Measurements from ENCODE around the gene GPD1L. TPM values are rescaled to one million over a fixed set of nuclear protein-coding genes. Genes with fewer than 3 reads are reported as not detected.

Gene GPD1L
- total RNA-seq, 3 donors from 2014 or later (not counting 1 experiment from before 2014, with no cell fraction given), result 14.8 to 35.3 (median 28.4) TPM

DNA sequence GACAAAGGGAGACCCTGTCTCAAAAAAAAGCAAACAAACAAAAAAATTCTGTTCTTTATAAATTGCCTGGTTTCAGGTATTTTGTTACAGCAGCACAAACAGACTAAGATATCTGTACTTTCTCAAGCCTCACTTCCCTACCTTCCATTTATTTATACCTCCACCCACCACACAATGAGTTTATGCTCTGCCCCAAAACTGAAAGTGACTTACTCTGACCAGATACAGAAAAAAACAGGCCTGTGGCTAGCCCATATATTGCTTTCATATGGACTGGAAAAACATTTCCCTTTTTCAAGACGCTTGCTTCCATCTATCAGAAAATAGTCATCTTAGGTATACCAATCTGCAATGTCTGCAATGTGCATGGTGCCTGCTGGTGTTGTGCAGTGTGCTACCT lies 8.7 kb upstream of the GPD1L start:
- H3K27me3 Mint-ChIP-seq (ENCODE audit: low read depth in 2 of 2), result peaks cover 0 to 10% of the 10 kb centered on the region in 2 donors
- H3K27ac Mint-ChIP-seq, result no peak overlapping the region
- TF ChIP-seq, protein P1, sequence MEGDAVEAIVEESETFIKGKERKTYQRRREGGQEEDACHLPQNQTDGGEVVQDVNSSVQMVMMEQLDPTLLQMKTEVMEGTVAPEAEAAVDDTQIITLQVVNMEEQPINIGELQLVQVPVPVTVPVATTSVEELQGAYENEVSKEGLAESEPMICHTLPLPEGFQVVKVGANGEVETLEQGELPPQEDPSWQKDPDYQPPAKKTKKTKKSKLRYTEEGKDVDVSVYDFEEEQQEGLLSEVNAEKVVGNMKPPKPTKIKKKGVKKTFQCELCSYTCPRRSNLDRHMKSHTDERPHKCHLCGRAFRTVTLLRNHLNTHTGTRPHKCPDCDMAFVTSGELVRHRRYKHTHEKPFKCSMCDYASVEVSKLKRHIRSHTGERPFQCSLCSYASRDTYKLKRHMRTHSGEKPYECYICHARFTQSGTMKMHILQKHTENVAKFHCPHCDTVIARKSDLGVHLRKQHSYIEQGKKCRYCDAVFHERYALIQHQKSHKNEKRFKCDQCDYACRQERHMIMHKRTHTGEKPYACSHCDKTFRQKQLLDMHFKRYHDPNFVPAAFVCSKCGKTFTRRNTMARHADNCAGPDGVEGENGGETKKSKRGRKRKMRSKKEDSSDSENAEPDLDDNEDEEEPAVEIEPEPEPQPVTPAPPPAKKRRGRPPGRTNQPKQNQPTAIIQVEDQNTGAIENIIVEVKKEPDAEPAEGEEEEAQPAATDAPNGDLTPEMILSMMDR (IDR thresholded peaks at IDR 0.05), result no peak
- no peak for ATAC-seq
- WGBS (ENCODE audit: insufficient coverage), result 15% methylated on average over 1 of the region's 1 CpG
- H3K4me1 Mint-ChIP-seq, result no peaks in the 10 kb centered on the region
- no peak overlapping the region for H3K4me3 Mint-ChIP-seq
- intact Hi-C loops (cut with micrococcal nuclease), result no loop called here
- no peak for DNase-seq
- H3K36me3 Mint-ChIP-seq, result no peaks in the 10 kb centered on the region
- H3K9me3 Mint-ChIP-seq, result peaks cover 0 to 4% of the 10 kb centered on the region in 2 donors
- Histone ChIP-seq H3K27ac (ENCODE audit: low read length) (no peak overlapping the region), H3K27me3 (ENCODE audit: control insufficient read depth, insufficient read depth, low read length) (no peaks in the 10 kb centered on the region), H3K4me1 (ENCODE audit: control insufficient read depth, insufficient read depth, low read length) (peaks cover 4% of the 10 kb centered on the region), H3K36me3 (ENCODE audit: control insufficient read depth, insufficient read depth, low read length) (no peaks in the 10 kb centered on the region), H3K4me3 (ENCODE audit: low read length) (no peak overlapping the region), H3K9me3 (ENCODE audit: control insufficient read depth, insufficient read depth, low read length) (peaks cover 8% of the 10 kb centered on the region)

DNA sequence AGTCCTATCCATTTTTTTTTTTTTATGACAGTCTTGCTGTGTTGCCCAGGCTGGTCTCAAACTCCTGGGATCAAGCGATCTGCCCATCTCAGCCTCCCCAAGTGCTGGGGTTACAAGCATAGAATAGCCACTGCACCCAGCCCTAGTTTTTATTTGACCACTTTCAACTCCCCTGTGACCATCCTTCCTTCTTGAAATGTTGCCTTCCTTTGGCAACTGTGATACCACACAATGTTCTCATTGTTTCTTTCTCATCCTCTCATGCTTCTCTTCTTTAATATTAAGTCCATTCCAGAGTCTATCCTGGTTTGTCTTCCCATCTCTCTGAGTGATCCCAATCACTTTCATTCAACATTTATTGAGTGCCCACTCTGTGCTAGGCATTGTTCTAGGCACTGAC lies 7.9 kb upstream of the GPD1L start:
- ATAC-seq, result no peak

DNA sequence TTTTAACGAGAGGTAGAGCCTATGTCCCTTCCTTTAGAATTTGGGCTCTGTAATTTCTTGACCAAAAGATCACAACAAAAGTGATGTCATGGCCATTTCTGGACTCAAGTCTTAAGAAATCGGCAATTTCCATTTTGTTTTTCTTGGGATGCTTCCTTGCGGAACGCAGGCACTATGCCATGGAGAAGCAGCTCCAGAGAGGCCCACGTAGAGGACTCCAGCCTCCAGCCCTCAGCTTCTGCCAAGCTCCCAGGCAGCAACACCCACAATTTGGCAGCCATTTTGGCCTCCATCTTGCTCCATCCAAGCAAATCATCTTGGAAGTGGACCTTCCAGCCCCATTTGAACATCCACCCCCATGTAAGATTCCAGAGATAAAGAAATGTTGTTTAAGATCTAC lies 6.0 kb upstream of the GPD1L start:
- Histone ChIP-seq H3K4me3 (ENCODE audit: low read length) (no peak overlapping the region), H3K27ac (ENCODE audit: low read length) (no peak overlapping the region), H3K4me1 (ENCODE audit: control insufficient read depth, insufficient read depth, low read length) (peaks cover 4% of the 10 kb centered on the region), H3K36me3 (ENCODE audit: control insufficient read depth, insufficient read depth, low read length) (no peaks in the 10 kb centered on the region), H3K9me3 (ENCODE audit: control insufficient read depth, insufficient read depth, low read length) (peaks cover 8% of the 10 kb centered on the region), H3K27me3 (ENCODE audit: control insufficient read depth, insufficient read depth, low read length) (no peaks in the 10 kb centered on the region)
- Mint-ChIP-seq H3K9me3 (peaks cover 0 to 4% of the 10 kb centered on the region in 2 donors), H3K36me3 (no peaks in the 10 kb centered on the region), H3K4me3 (no peak overlapping the region), H3K27me3 (ENCODE audit: low read depth in 2 of 2) (peaks cover 0 to 3% of the 10 kb centered on the region in 2 donors), H3K4me1 (no peaks in the 10 kb centered on the region), H3K27ac (no peak overlapping the region)
- DNase-seq (no peak), ATAC-seq (no peak)
- intact Hi-C loops (cut with micrococcal nuclease), result loop anchor here (10.0 kb wide), 1 partner anchor 584 kb away; the partner anchor contains the start of gene CNOT10
- 94% methylated on average over 5 of the region's 5 CpGs for WGBS (ENCODE audit: insufficient coverage)
- TF ChIP-seq, protein P1 (IDR thresholded peaks at IDR 0.05), result no peak

More for the DNA sequence above, 7.9 kb upstream of the GPD1L start:
- Histone ChIP-seq H3K27me3 (ENCODE audit: control insufficient read depth, insufficient read depth, low read length) (no peaks in the 10 kb centered on the region), H3K4me1 (ENCODE audit: control insufficient read depth, insufficient read depth, low read length) (peaks cover 4% of the 10 kb centered on the region), H3K36me3 (ENCODE audit: control insufficient read depth, insufficient read depth, low read length) (no peaks in the 10 kb centered on the region), H3K27ac (ENCODE audit: low read length) (no peak overlapping the region), H3K9me3 (ENCODE audit: control insufficient read depth, insufficient read depth, low read length) (peaks cover 8% of the 10 kb centered on the region), H3K4me3 (ENCODE audit: low read length) (no peak overlapping the region)
- Mint-ChIP-seq H3K4me3 (no peak overlapping the region), H3K36me3 (no peaks in the 10 kb centered on the region), H3K27me3 (ENCODE audit: low read depth in 2 of 2) (peaks cover 0 to 6% of the 10 kb centered on the region in 2 donors), H3K27ac (no peak overlapping the region), H3K4me1 (no peaks in the 10 kb centered on the region), H3K9me3 (peaks cover 0 to 4% of the 10 kb centered on the region in 2 donors)
- DNase-seq, result no peak
- TF ChIP-seq, protein P1 (IDR thresholded peaks at IDR 0.05), result no peak
- 96% methylated on average over 1 of the region's 1 CpG for WGBS (ENCODE audit: insufficient coverage)
- intact Hi-C loops (cut with micrococcal nuclease), result no loop called here

DNA sequence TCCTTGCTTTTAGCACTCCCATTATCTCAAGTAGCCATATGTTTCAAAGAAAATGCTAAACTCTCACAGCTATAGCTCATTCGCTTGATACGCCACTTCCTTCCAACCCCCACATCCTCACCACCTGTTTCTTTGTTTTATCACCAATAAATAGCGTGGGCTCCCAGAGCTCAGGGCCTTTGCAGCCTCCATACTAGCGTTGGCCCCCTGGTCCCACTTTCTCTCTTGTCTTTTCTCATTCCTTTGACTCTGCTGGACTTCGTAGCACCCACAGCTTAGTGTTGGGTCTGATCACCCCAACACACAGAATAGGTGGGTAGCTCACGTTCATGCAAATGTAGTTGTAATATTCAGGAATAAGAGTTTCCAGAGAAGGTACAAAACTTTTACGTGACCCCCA lies 4.1 kb upstream of the GPD1L start:
- intact Hi-C loops (cut with micrococcal nuclease), result loop anchor here (10.0 kb wide), 1 partner anchor 583 kb away; the partner anchor contains the start of gene CNOT10
- no peak overlapping the region for H3K4me3 Mint-ChIP-seq
- peaks cover 9 to 10% of the 10 kb centered on the region in 2 donors for H3K4me1 Mint-ChIP-seq
- no peak for ATAC-seq
- peaks cover 8% of the 10 kb centered on the region for H3K9me3 ChIP-seq (ENCODE audit: control insufficient read depth, insufficient read depth, low read length)
- H3K36me3 ChIP-seq (ENCODE audit: control insufficient read depth, insufficient read depth, low read length), result no peaks in the 10 kb centered on the region
- 91% methylated on average over 5 of the region's 7 CpGs for WGBS (ENCODE audit: insufficient coverage)
- TF ChIP-seq, protein P1 (IDR thresholded peaks at IDR 0.05), result no peak
- H3K27ac Mint-ChIP-seq, result no peak overlapping the region
- H3K36me3 Mint-ChIP-seq, result no peaks in the 10 kb centered on the region
- H3K27me3 ChIP-seq (ENCODE audit: control insufficient read depth, insufficient read depth, low read length), result no peaks in the 10 kb centered on the region
- H3K27ac ChIP-seq (ENCODE audit: low read length), result no peak overlapping the region
- no peak for DNase-seq
- no peaks in the 10 kb centered on the region for H3K27me3 Mint-ChIP-seq (ENCODE audit: low read depth in 2 of 2)
- H3K4me3 ChIP-seq (ENCODE audit: low read length), result no peak overlapping the region
- peaks cover 0 to 4% of the 10 kb centered on the region in 2 donors for H3K9me3 Mint-ChIP-seq
- peaks cover 15% of the 10 kb centered on the region for H3K4me1 ChIP-seq (ENCODE audit: control insufficient read depth, insufficient read depth, low read length)

All from natural killer cell (primary cell).